Measurements from ENCODE around the gene PTEN. TPM values are rescaled to one million over a fixed set of nuclear protein-coding genes. Genes with fewer than 3 reads are reported as not detected.
A peak's percentile ranks its signal among the peaks of the same experiment; 100 is the strongest.

Gene PTEN
- total RNA-seq, 8 experiments from 2014 or later: 33.5 to 103 (median 60.9) TPM

DNA sequence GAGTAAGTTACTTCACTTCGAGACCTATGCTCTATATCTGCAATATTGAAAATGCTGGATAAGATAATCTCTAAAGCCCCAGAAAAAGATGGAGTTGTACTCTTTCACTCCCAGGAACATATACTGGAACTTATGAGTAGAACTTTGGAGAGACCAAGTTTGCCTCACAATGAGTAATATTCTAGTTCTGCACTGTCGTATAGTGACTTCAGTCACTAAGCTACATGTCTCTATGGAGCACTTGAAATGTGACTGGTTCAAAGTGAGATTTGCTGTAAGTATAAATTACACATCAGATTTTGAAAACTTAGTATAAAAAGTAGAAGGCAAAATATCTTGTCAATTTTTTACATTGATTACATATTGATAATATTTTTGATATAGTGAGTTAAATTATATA lies 116.4 kb downstream of the PTEN start:
- in situ Hi-C loops (cut with MboI; ENCODE audit: low pct_unique_long_range_greater_than_20kb in 2 of 9, low sequenced_read_pairs in 9 of 9, unreplicated experiment in 9 of 9): no loop called here
- WGBS, 10 experiments: 79 to 100% (median 100%) methylated on average over 1 to 2 of the region's 2 CpGs
- ATAC-seq (replicated peaks in 6 of 8): no peak

GRCh38 chr10:87983716-87984115 lies 120.3 kb downstream of the PTEN start:
- in situ Hi-C loops (cut with MboI; ENCODE audit: low pct_unique_long_range_greater_than_20kb in 2 of 9, low sequenced_read_pairs in 9 of 9, unreplicated experiment in 9 of 9): no loop called here
- Histone ChIP-seq H3K27ac (no peak overlapping the region), H3K4me3 (no peak overlapping the region), H3K4me1 (replicated peaks in 1 of 2) (no peaks in the 10 kb centered on the region)
- ATAC-seq (replicated peaks in 6 of 8): no peak
- WGBS, 10 experiments: 83 to 100% (median 100%) methylated on average over 2 of the region's 2 CpGs; no CpG with 5 or more reads in 1 of the 10 experiments

More for the DNA sequence above, 116.4 kb downstream of the PTEN start:
- H3K4me3 ChIP-seq: no peak overlapping the region
- no peak overlapping the region for H3K27ac ChIP-seq
- H3K4me1 ChIP-seq (replicated peaks in 1 of 2): no peaks in the 10 kb centered on the region

DNA sequence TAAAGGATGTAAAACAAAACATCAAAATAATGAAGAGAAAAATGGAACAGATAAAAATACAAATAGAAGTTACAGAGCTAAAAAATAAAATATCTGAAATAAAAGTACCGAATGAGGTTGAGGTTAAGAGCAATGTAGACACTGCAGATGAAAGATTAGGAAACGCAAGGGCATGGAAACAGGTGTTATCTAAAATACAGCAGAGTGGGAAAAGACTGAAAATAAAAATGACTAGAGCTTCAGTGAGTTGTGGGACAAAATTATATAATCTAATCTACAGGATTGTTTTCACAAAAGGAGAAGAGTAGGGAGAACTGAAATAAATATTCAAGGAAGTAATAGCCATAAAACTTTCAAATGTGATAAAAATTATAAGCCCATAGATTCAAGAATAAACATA lies 123.8 kb downstream of the PTEN start:
- Histone ChIP-seq H3K4me1 (replicated peaks in 1 of 2) (no peaks in the 10 kb centered on the region), H3K27ac (no peak overlapping the region), H3K4me3 (no peak overlapping the region)
- no peak for ATAC-seq (replicated peaks in 6 of 8)
- 77 to 100% (median 91%) methylated on average over 1 to 2 of the region's 2 CpGs for WGBS, 10 experiments
- in situ Hi-C loops (cut with MboI; ENCODE audit: low pct_unique_long_range_greater_than_20kb in 2 of 9, low sequenced_read_pairs in 9 of 9, unreplicated experiment in 9 of 9): no loop called here

DNA sequence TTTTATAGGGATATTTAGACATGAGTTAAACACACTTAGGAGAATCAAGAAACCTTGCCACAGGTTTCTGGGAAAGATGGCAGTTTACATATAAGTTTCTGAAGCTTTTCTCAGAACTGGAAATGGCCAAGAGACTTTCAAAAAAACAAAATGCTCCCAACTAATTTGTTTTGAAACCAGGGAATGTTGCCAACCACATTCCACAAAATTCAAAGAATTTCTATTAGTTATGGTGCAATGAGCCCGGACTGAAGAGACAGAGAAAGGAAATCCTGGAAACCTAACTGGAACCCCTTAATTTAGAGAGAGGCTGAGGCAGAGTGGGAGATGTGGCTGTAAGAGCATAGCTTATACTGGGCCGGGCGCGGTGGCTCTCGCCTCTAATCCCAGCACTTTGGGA lies 128.5 kb downstream of the PTEN start:
- Histone ChIP-seq H3K27ac (no peak overlapping the region), H3K4me3 (no peak overlapping the region), H3K4me1 (replicated peaks in 1 of 2) (no peaks in the 10 kb centered on the region)
- 40 to 100% (median 100%) methylated on average over 1 to 5 of the region's 5 CpGs; no CpG with 5 or more reads in 3 of the 10 experiments for WGBS, 10 experiments
- ATAC-seq (replicated peaks in 6 of 8): no peak
- in situ Hi-C loops (cut with MboI; ENCODE audit: low pct_unique_long_range_greater_than_20kb in 2 of 9, low sequenced_read_pairs in 9 of 9, unreplicated experiment in 9 of 9): no loop called here

DNA sequence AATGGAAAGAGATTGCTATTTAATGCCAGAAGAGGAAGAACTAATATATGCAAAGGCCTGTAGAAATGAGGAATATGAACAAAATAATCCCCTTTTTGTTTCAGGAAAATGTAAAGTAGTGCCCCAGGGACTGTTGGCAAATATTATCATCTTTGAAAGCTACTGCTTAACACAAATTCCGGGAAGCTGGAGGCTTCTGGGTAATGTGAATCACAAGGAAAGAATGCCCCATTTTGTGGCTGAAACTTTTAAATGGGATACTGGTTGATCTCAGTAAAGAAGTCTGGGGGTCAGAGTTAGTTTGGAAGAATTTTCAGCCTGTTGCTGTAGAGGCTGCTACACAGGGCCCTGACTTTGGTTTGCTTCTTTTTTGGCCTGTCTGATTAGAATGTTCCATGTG lies 141.0 kb downstream of the PTEN start:
- no peak overlapping the region for H3K4me3 ChIP-seq
- 29 to 100% (median 67%) methylated on average over 1 of the region's 1 CpG; no CpG with 5 or more reads in 5 of the 10 experiments for WGBS, 10 experiments
- no peak overlapping the region for H3K27ac ChIP-seq
- in situ Hi-C loops (cut with MboI; ENCODE audit: low pct_unique_long_range_greater_than_20kb in 2 of 9, low sequenced_read_pairs in 9 of 9, unreplicated experiment in 9 of 9): no loop called here
- no peaks in the 10 kb centered on the region for H3K4me1 ChIP-seq (replicated peaks in 1 of 2)
- ATAC-seq (replicated peaks in 6 of 8): no peak

DNA sequence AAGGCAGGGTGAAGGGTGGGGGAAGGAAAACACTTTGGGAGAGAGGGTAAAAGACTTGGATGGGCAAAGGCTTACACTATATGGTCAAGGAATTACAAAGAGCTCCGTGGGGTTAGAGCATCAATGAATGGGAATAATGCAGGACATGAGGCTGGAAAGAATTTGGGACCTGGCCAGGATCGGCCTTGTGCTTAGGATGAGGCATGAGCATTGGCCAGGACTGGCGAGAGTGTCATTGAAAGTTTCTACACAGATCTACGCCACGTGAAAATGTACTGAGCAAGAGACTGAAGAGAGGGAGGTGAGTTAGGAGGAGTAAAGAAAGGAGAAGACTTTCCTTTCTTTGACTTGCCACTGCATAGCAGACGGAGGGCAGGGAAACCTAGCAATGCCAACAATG lies 142.8 kb downstream of the PTEN start:
- Histone ChIP-seq H3K27ac (no peak overlapping the region), H3K4me1 (replicated peaks in 1 of 2) (no peaks in the 10 kb centered on the region), H3K4me3 (no peak overlapping the region)
- WGBS, 10 experiments: 77 to 97% (median 88%) methylated on average over 1 to 6 of the region's 6 CpGs; no CpG with 5 or more reads in 1 of the 10 experiments
- no peak for ATAC-seq (replicated peaks in 6 of 8)
- in situ Hi-C loops (cut with MboI; ENCODE audit: low pct_unique_long_range_greater_than_20kb in 2 of 9, low sequenced_read_pairs in 9 of 9, unreplicated experiment in 9 of 9): no loop called here

DNA sequence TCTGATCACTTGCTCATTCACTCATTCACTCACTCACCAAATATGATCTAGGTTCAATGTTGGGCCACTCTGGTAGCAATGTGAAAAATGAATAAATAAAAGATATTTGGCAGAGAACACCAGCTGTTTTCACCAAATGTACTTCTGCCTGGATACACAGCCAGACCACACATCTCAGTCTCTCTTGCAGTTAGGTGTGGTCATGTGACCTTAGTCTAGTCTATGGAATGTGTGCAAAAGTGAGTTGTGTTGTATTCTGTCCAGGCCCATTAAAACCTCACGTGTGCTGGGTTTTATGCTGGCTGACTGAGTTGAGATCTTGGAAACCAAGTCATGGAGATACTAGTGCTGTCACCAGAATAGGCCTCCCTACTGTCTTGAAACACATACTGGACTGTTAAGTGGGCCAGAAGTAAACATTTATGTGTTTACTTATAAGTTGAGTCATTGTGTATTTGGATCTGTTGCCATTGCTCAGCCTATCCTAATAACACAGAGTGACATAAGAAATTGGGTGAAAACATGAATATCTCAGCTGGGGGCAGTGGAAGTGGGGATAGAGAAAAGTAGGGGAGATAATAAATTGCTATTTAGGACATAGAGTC lies 145.5 kb downstream of the PTEN start:
- in situ Hi-C loops (cut with MboI; ENCODE audit: low pct_unique_long_range_greater_than_20kb in 2 of 9, low sequenced_read_pairs in 9 of 9, unreplicated experiment in 9 of 9): no loop called here

GRCh38 chr10:88012641-88013040 lies 149.2 kb downstream of the PTEN start:
- 6 to 100% (median 49%) methylated on average over 1 to 4 of the region's 4 CpGs; no CpG with 5 or more reads in 2 of the 10 experiments for WGBS, 10 experiments
- H3K4me1 ChIP-seq (replicated peaks in 1 of 2): no peaks in the 10 kb centered on the region
- H3K27ac ChIP-seq: no peak overlapping the region
- H3K4me3 ChIP-seq: no peak overlapping the region
- in situ Hi-C loops (cut with MboI; ENCODE audit: low pct_unique_long_range_greater_than_20kb in 2 of 9, low sequenced_read_pairs in 9 of 9, unreplicated experiment in 9 of 9): no loop called here
- peak in 2 of 8 experiments; percentile 39 to 55 for ATAC-seq (replicated peaks in 6 of 8)

More for the DNA sequence above, 145.5 kb downstream of the PTEN start:
- 60 to 75% (median 67%) methylated on average over 1 of the region's 1 CpG; no CpG with 5 or more reads in 7 of the 10 experiments for WGBS, 10 experiments
- ATAC-seq (replicated peaks in 6 of 8): no peak
- no peak overlapping the region for H3K4me3 ChIP-seq
- no peaks in the 10 kb centered on the region for H3K4me1 ChIP-seq (replicated peaks in 1 of 2)
- no peak overlapping the region for H3K27ac ChIP-seq

DNA sequence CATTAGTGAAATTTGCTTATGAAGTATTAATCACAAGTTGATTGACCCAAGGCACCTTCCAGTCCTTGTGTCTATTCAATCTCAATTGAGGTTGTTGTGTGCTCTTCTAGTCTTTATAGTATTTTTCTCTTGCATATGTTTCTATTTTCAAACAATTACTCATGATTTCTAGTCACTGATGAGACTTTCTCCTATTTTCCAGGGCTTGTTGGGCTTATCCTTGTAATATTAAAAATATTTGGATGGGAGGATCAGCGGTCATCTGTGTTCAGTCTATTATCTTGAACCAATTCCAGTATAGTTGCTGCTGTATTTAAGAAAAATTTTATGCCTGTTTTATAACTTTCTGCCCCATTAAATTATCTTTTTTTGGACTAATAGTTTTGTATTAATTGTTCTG lies 154.4 kb downstream of the PTEN start:
- WGBS, 10 experiments: 0 to 100% (median 80%) methylated on average over 1 of the region's 1 CpG; no CpG with 5 or more reads in 3 of the 10 experiments
- Histone ChIP-seq H3K27ac (no peak overlapping the region), H3K4me3 (no peak overlapping the region), H3K4me1 (replicated peaks in 1 of 2) (no peaks in the 10 kb centered on the region)
- in situ Hi-C loops (cut with MboI; ENCODE audit: low pct_unique_long_range_greater_than_20kb in 2 of 9, low sequenced_read_pairs in 9 of 9, unreplicated experiment in 9 of 9): no loop called here
- no peak for ATAC-seq (replicated peaks in 6 of 8)

GRCh38 chr10:88019753-88020152 lies 156.3 kb downstream of the PTEN start:
- WGBS, 10 experiments: 40 to 100% (median 100%) methylated on average over 1 of the region's 1 CpG; no CpG with 5 or more reads in 5 of the 10 experiments
- H3K27ac ChIP-seq: no peak overlapping the region
- in situ Hi-C loops (cut with MboI; ENCODE audit: low pct_unique_long_range_greater_than_20kb in 2 of 9, low sequenced_read_pairs in 9 of 9, unreplicated experiment in 9 of 9): no loop called here
- no peak overlapping the region for H3K4me3 ChIP-seq
- no peak for ATAC-seq (replicated peaks in 6 of 8)
- H3K4me1 ChIP-seq (replicated peaks in 1 of 2): no peaks in the 10 kb centered on the region

Other genes starting within 250 kb of the PTEN start
- 10 to 100 TPM in 4 of 8 experiments, 1 to 10 TPM in 2, under 1 TPM in 2; 0.75 to 60.6 (median 7.3) TPM for gene PAPSS2, start 203.7 kb upstream of the PTEN start, total RNA-seq
- 10 to 100 TPM; 43.3 to 79.3 (median 62.7) TPM for gene ATAD1, start 45.4 kb upstream of the PTEN start, total RNA-seq
- gene KLLN, start 92 bp upstream of the PTEN start, total RNA-seq: 1 to 10 TPM; 1.3 to 3.0 (median 2.3) TPM

All from motor neuron (in vitro differentiated cells).